ENCODE results near the gene SBF2.

DNA sequence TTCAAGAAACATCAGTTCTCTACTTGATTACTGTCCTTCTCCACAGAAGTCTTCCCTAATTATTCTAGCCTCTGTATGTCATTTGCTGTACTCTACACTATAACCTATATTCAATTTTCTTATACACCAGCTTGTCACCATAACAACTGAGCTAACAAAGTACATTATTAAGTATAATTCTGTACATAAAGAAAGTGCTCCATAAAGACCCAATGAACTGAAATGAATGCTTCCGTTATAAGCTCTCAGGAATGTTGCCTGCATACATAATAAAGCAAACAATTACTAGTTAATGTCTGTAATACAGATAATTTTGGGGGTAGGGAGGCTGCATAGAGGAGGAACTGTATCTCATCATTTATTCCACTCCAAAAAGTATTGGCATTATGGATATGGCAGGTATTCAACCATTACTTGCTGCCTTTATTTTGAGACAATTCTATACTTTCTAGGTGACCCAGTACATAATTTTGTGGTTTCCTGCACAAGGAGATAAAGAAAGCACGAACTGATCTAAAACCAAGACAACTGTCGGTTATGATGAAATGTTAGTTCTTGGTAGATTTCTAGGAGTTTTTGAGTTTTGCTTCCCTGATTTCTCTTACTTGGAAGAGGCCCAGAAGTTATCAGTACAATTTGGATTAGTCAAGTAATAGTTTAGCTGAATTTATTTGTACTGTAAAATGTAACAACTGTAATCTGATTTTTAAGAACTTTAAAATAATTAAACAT lies 202.5 kb downstream of the SBF2 start:
- TF ChIP-seq GATA2 (IDR thresholded peaks at IDR 0.05; ENCODE audit: low read depth, low read length) (no peak), GATA3 (IDR thresholded peaks at IDR 0.05; ENCODE audit: low read depth, low read length) (no peak)

Measured in SH-SY5Y (cell line).